MM.1S (cell line): ENCODE data around the gene IER5.

Source experiments
- DNase-seq: peaks from one replicate; pipeline ENCODE4 v3.0.0-alpha.2; 2015
- H2AFZ ChIP-seq: fragments of 300-600 bp; sonication (generic); 2 replicates; pipeline ENCODE4 v1.6.0; 2016; ENCODE audit warnings: antibody characterized with exemption, low read length
- H3F3A ChIP-seq: fragments of 300-600 bp; sonication (generic); 2 replicates; pipeline ENCODE4 v1.6.1; 2016; ENCODE audit warnings: mild to moderate bottlenecking, antibody characterized with exemption, low read length, moderate library complexity, mixed read lengths; ENCODE audit not compliant: insufficient read depth
- H3K27ac ChIP-seq: fragments of 300-600 bp; sonication (generic); 2 replicates; pipeline ENCODE4 v1.5.1; 2016; ENCODE audit warnings: mild to moderate bottlenecking, low read length
- H3K27me3 ChIP-seq: fragments of 300-600 bp; sonication (generic); replicated peaks from 2 replicates; pipeline ENCODE4 v1.6.0; 2016; ENCODE audit warnings: low read length; ENCODE audit not compliant: insufficient read depth
- H3K36me3 ChIP-seq: fragments of 300-600 bp; sonication (generic); replicated peaks from 2 replicates; pipeline ENCODE4 v1.6.1; 2016; ENCODE audit warnings: mild to moderate bottlenecking, low read length, mixed read lengths; ENCODE audit not compliant: insufficient read depth
- H3K4me1 ChIP-seq: fragments of 300-600 bp; sonication (generic); 2 replicates; pipeline ENCODE4 v1.6.1; 2016; ENCODE audit warnings: low read length, mixed read lengths
- H3K4me2 ChIP-seq: fragments of 300-600 bp; sonication (generic); 2 replicates; pipeline ENCODE4 v1.6.0; 2016; ENCODE audit warnings: low read depth, low read length
- H3K4me3 ChIP-seq: fragments of 300-600 bp; sonication (generic); 2 replicates; pipeline ENCODE4 v1.5.1; 2016; ENCODE audit warnings: low read length, mixed read lengths
- H3K79me2 ChIP-seq: fragments of 300-600 bp; sonication (generic); 2 replicates; pipeline ENCODE4 v1.6.1; 2016; ENCODE audit warnings: mixed run types, low read length, mixed read lengths
- H3K9ac ChIP-seq: fragments of 300-600 bp; sonication (generic); 2 replicates; pipeline ENCODE4 v1.6.1; 2016; ENCODE audit warnings: low read length, mixed read lengths
- H3K9me2 ChIP-seq: fragments of 300-600 bp; sonication (generic); replicated peaks from 2 replicates; pipeline ENCODE4 v1.6.1; 2016; ENCODE audit warnings: mild to moderate bottlenecking, low read length, mixed read lengths; ENCODE audit not compliant: insufficient read depth
- H3K9me3 ChIP-seq: fragments of 300-600 bp; sonication (generic); replicated peaks from 2 replicates; pipeline ENCODE4 v1.6.1; 2016; ENCODE audit warnings: mild to moderate bottlenecking, low read length, mixed read lengths; ENCODE audit not compliant: insufficient read depth
- H4K20me1 ChIP-seq: fragments of 300-600 bp; sonication (generic); 2 replicates; pipeline ENCODE4 v1.6.1; 2016; ENCODE audit warnings: mild to moderate bottlenecking, low read length, moderate library complexity, mixed read lengths; ENCODE audit not compliant: insufficient read depth
- EZH2 ChIP-seq: fragments of 300-600 bp; sonication (generic); optimal IDR thresholded peaks from 2 replicates; pipeline ENCODE3; 2017; ENCODE audit warnings: low read depth, mild to moderate bottlenecking, antibody characterized with exemption, low read length, mixed read lengths
- EZH2phosphoT487 ChIP-seq: fragments of 300-600 bp; sonication (generic); IDR thresholded peaks from 2 replicates; pipeline ENCODE4 v1.6.1; 2018; ENCODE audit warnings: antibody characterized with exemption, low read length
- TF ChIP-seq, protein P1 (sequence below): fragments of 300-600 bp; sonication (generic); IDR thresholded peaks from 2 replicates; pipeline ENCODE4 v1.5.1; 2016; ENCODE audit warnings: antibody characterized with exemption, low read length, mixed read lengths

Gene IER5

DNA sequence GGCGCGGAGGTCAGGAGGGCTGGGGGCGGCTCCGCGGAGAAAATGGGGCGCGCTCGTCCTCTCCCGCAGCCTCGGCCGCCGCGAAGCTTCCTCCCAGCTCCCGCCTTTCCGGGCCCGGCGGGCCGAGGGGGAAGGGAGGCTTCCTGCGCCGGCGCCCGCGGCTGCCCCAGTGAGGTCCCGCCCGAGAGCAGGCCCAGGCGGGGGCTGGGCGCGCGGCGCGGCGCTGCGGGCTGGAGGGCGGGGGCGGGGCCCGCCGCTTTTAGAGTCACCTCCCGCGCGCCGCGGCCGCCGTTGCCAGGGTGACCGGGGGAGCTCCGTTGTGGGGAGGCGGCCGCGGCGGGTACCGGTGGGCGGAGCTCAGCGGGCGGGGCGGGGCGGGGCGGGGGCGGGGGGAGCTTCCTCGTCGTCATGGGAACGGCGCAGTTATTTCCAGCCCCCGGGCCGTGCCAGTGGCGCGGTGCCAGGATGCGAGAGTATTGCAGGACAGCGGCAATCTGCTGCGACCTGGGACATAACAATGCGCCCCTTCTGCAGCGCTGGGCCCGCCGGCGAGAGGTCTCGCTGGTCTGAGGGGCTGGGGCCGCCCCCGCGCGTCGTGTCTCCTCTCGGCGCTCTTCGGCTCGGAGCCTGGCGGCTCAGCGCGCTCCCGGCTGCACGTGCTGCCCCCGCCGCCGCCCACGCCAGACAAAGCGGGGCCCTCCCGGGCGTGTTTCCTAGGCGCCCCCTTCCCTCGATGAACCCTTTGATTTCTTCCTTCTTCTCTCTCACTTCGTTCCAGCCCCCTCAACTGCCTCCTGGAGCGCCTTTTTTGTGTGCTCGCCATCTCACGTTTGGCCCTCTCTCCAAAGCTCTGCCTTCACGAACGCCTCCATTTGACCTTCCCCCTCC is 16.9 kb downstream of the IER5 start:
- H4K20me1 ChIP-seq, result no peaks in the 10 kb centered on the region
- H3F3A ChIP-seq, result 0 out of 2 replicates have a peak, but pooled peaks cover 13% of the 10 kb centered on the region
- TF ChIP-seq EZH2phosphoT487 (no peak), EZH2 (no peak)
- TF ChIP-seq, protein P1, sequence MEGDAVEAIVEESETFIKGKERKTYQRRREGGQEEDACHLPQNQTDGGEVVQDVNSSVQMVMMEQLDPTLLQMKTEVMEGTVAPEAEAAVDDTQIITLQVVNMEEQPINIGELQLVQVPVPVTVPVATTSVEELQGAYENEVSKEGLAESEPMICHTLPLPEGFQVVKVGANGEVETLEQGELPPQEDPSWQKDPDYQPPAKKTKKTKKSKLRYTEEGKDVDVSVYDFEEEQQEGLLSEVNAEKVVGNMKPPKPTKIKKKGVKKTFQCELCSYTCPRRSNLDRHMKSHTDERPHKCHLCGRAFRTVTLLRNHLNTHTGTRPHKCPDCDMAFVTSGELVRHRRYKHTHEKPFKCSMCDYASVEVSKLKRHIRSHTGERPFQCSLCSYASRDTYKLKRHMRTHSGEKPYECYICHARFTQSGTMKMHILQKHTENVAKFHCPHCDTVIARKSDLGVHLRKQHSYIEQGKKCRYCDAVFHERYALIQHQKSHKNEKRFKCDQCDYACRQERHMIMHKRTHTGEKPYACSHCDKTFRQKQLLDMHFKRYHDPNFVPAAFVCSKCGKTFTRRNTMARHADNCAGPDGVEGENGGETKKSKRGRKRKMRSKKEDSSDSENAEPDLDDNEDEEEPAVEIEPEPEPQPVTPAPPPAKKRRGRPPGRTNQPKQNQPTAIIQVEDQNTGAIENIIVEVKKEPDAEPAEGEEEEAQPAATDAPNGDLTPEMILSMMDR, result no peak
- no peaks in the 10 kb centered on the region for H3K36me3 ChIP-seq
- H3K9me2 ChIP-seq, result no peaks in the 10 kb centered on the region
- H3K9ac ChIP-seq, result peak overlapping the region; percentile 77
- H2AFZ ChIP-seq, result peak overlapping the region; percentile 79
- peak overlapping the region; percentile 34; the same call in 1 of the 2 replicates for H3K27ac ChIP-seq
- H3K79me2 ChIP-seq, result no peaks in the 10 kb centered on the region
- no peaks in the 10 kb centered on the region for H3K9me3 ChIP-seq
- H3K4me2 ChIP-seq, result peak overlapping the region; percentile 92
- H3K27me3 ChIP-seq, result peaks cover 20% of the 10 kb centered on the region
- H3K4me3 ChIP-seq, result peak overlapping the region; percentile 79
- peak; percentile 98 for DNase-seq
- peaks cover 18% of the 10 kb centered on the region for H3K4me1 ChIP-seq

DNA sequence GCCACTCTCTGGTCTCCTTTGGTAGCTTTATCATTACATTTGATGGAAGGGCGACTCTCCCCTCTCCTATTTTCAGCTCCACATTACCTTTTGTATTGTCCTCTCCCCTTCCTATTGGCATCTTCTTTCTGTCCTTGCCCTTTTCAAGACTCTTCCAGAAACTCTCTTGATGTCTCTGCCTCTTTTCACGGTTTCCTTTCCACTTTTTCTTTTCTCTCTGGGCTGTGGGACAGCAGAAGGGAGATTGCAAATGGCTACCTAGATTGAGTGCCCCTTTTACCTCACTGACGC is 17.5 kb downstream of the IER5 start:
- Histone ChIP-seq H3K36me3 (no peaks in the 10 kb centered on the region), H3K9me3 (no peaks in the 10 kb centered on the region), H3K79me2 (no peaks in the 10 kb centered on the region), H3K9me2 (no peaks in the 10 kb centered on the region), H3K4me2 (peak overlapping the region; percentile 83), H3K4me3 (peak overlapping the region; percentile 58; the same call in 1 of the 2 replicates), H4K20me1 (no peaks in the 10 kb centered on the region), H3K9ac (no peak overlapping the region), H3K27me3 (peaks cover 20% of the 10 kb centered on the region), H3K27ac (no peak overlapping the region), H2AFZ (peak overlapping the region; percentile 62), H3K4me1 (peaks cover 18% of the 10 kb centered on the region), H3F3A (0 out of 2 replicates have a peak, but pooled peaks cover 13% of the 10 kb centered on the region)
- DNase-seq, result no peak
- TF ChIP-seq, protein P1, result no peak
- TF ChIP-seq EZH2 (no peak), EZH2phosphoT487 (no peak)

DNA sequence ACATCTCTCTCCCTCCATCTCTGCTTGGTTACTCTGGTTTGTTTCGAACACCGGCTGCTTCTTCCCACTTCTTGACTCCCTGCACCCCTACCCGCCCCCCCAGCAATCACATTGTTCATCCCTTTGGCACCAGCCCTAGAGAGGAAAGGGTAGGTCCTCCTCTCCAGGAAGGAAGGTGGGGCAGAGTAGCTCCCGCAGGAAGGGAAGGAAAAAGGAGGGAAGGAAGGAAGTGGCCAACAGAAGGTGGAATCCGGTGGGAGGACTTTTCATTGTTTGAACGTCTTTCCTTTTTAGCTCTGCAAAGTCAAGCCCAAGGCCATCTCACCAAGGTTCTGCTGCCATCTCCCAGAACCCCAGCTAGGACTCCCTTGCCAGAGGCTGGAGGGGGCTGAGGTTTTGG is 18.0 kb downstream of the IER5 start:
- H3K4me1 ChIP-seq, result peaks cover 18% of the 10 kb centered on the region
- H3K4me2 ChIP-seq, result no peak overlapping the region
- H3K9ac ChIP-seq, result no peak overlapping the region
- H3K4me3 ChIP-seq, result no peak overlapping the region
- no peaks in the 10 kb centered on the region for H3K79me2 ChIP-seq
- no peak overlapping the region for H2AFZ ChIP-seq
- H3F3A ChIP-seq, result 0 out of 2 replicates have a peak, but pooled peaks cover 13% of the 10 kb centered on the region
- no peaks in the 10 kb centered on the region for H3K9me3 ChIP-seq
- no peaks in the 10 kb centered on the region for H3K9me2 ChIP-seq
- H3K36me3 ChIP-seq, result no peaks in the 10 kb centered on the region
- no peak for DNase-seq
- H4K20me1 ChIP-seq, result no peaks in the 10 kb centered on the region
- TF ChIP-seq EZH2phosphoT487 (no peak), EZH2 (no peak)
- TF ChIP-seq, protein P1, result no peak
- H3K27ac ChIP-seq, result no peak overlapping the region
- peaks cover 20% of the 10 kb centered on the region for H3K27me3 ChIP-seq
